Tibial nerve (tissue), 4 donors: Measurements from ENCODE around the gene ACADS. TPM values are rescaled to one million over a fixed set of nuclear protein-coding genes. Genes with fewer than 3 reads are reported as not detected.

ENCODE experiments used
- DNase-seq, 2 donors: peaks; one replicate each; pipeline ENCODE4 v3.0.0-alpha.2; 2019; ENCODE audit warnings: low spot score in 2 of 2
- H3K27ac ChIP-seq, 4 donors: fragments of 200-600 bp; sonication (generic) in 3 of 4; one replicate each; pipeline ENCODE4 v1.5.1; 2017 to 2019; ENCODE audit warnings: mild to moderate bottlenecking in 1 of 4
- H3K27me3 ChIP-seq, 2 donors: fragments of 200-600 bp; sonication (generic) in 1 of 2; one replicate each; pipeline versions ENCODE4 v1.5.1 to v1.6.0; 2017 to 2019
- H3K36me3 ChIP-seq, 3 donors: fragments of 200-600 bp; sonication (generic); one replicate each; pipeline ENCODE4 v1.5.1; 2018 to 2019
- H3K4me1 ChIP-seq, 4 donors: fragments of 200-600 bp; sonication (generic) in 3 of 4; one replicate each; pipeline ENCODE4 v1.5.1; 2017 to 2019
- H3K4me3 ChIP-seq, 4 donors: fragments of 200-600 bp; sonication (generic) in 3 of 4; one replicate each; pipeline ENCODE4 v1.5.1; 2017 to 2019; ENCODE audit warnings: mild to moderate bottlenecking in 1 of 4, moderate library complexity in 1 of 4
- H3K9me3 ChIP-seq, 4 donors: fragments of 200-600 bp; sonication (generic) in 3 of 4; one replicate each; pipeline ENCODE4 v1.5.1; 2017 to 2019
- CTCF ChIP-seq, 5 experiments: fragments of 200-600 bp in 3 of 5; fragments of 450-650 bp in 2 of 5; sonication (generic) in 3 of 5; IDR thresholded peaks; one replicate each; pipeline ENCODE4 v1.5.1; 2016 to 2019; ENCODE audit warnings: antibody characterized with exemption in 5 of 5, mild to moderate bottlenecking in 3 of 5, moderate library complexity in 2 of 5
- EP300 ChIP-seq, 2 donors: sonication (generic); formaldehyde crosslinking; IDR thresholded peaks; one replicate each; pipeline ENCODE4 v1.6.1; 2017; ENCODE audit warnings: antibody characterized with exemption in 2 of 2, mild to moderate bottlenecking in 1 of 2
- POLR2A ChIP-seq, 2 donors: fragments of 450-650 bp; IDR thresholded peaks; one replicate each; pipeline ENCODE4 v1.6.1; 2017; ENCODE audit warnings: antibody characterized with exemption in 2 of 2, mild to moderate bottlenecking in 2 of 2, moderate library complexity in 2 of 2
- WGBS, 2 donors: methylation state at CpG; one replicate each; pipeline ENCODE4 v1.1.5; 2018; 5-methylcytosine and 5-hydroxymethylcytosine counted together
- total RNA-seq, 4 donors: library from RNA; depleted of rRNA; stranded (reverse); fragments of >200 nt; gene quantifications; one replicate each; pipeline ENCODE4 v1.1.0, GENCODE V29; 2016

Gene ACADS
- total RNA-seq, 4 donors from 2014 or later = 24.7 to 53.4 (median 34.3) TPM

- H3K4me3 ChIP-seq = no peak overlapping the region
- peak overlapping the region in 1 of 4 donors; percentile 16 for H3K27ac ChIP-seq
- no peaks in the 10 kb centered on the region for H3K27me3 ChIP-seq
- TF ChIP-seq EP300 (IDR thresholded peaks at IDR 0.05) (no peak), CTCF (IDR thresholded peaks at IDR 0.05) (no peak), POLR2A (IDR thresholded peaks at IDR 0.05) (no peak)
- H3K36me3 ChIP-seq = no peaks in the 10 kb centered on the region
- peaks cover 0 to 27% (median 26%) of the 10 kb centered on the region in 4 donors for H3K4me1 ChIP-seq
- 72 to 73% methylated on average over 8 of the region's 8 CpGs for WGBS, 2 donors
- H3K9me3 ChIP-seq = no peaks in the 10 kb centered on the region
- DNase-seq = no peak
Measured at GRCh38 chr12:120684523-120684932, 41.1 kb upstream of the ACADS start.

DNA sequence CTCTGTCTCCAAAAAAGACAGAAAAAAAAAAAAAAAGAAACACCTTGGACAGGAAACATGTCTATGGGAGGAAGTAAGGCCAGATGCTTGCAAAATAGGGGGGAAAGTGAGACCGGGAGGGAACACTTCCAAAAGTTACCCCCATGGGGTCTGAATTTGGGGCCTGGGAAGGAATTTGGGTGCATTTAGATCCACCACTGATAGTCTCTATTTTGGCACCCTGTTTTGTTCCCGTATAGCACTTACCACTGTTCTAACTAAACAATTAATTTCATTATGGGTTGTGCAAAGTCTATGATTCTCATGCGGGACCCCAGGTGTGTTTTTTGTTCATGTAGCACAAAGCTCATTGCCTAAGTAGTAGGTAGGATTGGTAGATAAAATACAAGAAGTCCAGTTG is 40.1 kb upstream of the ACADS start:
- no peak for DNase-seq
- 62 to 64% methylated on average over 3 of the region's 3 CpGs for WGBS, 2 donors
- Histone ChIP-seq H3K4me1 (peaks cover 0 to 37% (median 33%) of the 10 kb centered on the region in 4 donors), H3K4me3 (peak overlapping the region in 1 of 4 donors; percentile 80), H3K36me3 (no peaks in the 10 kb centered on the region), H3K27ac (peak overlapping the region in 3 of 4 donors; percentile 88 to 95 (median 93)), H3K9me3 (no peaks in the 10 kb centered on the region), H3K27me3 (no peaks in the 10 kb centered on the region)
- TF ChIP-seq EP300 (IDR thresholded peaks at IDR 0.05) = no peak
- no peak for TF ChIP-seq POLR2A (IDR thresholded peaks at IDR 0.05)
- no peak for TF ChIP-seq CTCF (IDR thresholded peaks at IDR 0.05)

- H3K4me3 ChIP-seq = peak overlapping the region; percentile 65 to 96 (median 88)
- TF ChIP-seq EP300 (IDR thresholded peaks at IDR 0.05) (peak in 1 of 2 donors; percentile 83), POLR2A (IDR thresholded peaks at IDR 0.05) (peak; percentile 18 to 39), CTCF (IDR thresholded peaks at IDR 0.05) (no peak)
Measured at GRCh38 chr12:120686151-120686689, 39.4 kb upstream of the ACADS start.

DNA sequence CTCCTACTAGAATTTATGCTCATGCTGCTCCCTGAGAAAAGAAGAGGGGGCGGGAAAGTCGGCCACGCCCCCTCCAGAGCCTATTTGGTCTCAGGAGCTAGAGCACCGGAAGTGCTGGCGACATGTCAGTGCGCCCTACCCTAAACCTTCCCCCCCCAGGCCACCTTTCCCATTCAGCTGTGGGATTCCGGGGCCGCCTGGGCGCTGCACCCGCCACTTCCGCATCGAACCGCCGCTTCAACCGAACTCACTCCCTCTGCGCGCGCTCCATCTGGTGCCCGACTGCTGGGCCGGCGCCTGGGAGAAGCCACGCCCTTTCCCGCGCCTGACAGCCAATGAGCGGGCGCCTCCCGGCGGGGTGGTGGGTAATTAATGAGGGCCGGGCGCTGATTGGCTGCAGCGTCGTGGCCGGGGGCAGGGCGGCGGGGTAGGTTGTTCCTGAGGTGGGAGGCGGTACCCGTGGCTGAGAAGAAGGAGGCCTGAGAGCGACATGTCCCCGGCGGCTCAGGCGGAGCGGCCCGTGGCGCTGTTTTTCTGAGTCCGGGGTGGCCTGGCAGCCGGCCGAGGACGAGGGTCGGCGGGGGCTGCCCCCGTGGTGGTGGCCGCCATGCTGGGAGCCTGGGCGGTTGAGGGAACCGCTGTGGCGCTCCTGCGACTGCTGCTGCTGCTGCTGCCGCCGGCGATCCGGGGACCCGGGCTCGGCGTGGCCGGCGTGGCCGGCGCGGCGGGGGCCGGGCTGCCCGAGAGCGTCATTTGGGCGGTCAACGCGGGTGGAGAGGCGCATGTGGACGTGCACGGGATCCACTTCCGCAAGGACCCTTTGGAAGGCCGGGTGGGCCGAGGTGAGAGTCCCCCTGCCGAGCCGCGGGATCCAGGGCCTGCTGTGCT is 38.7 kb upstream of the ACADS start, which contains the start of gene MLEC:
TSS of gene MLEC (plus strand) at position 460 of the 888 bp plus-strand sequence. CDS start at position 608, 148 bp downstream.
- Histone ChIP-seq H3K27ac (peak within 1 kb of the TSS; percentile 88 to 95 (median 91)), H3K4me1 (peaks cover 0 to 44% (median 37%) of the 10 kb centered on the region in 4 donors), H3K36me3 (no peaks in the 10 kb centered on the region), H3K27me3 (no peaks in the 10 kb centered on the region), H3K9me3 (no peaks in the 10 kb centered on the region), H3K4me3 (peak within 1 kb of the TSS; percentile 78 to 96 (median 88))
- peak; percentile 98 to 99 for DNase-seq
- peak in 4 of 5 experiments; percentile 15 to 53 (median 32) for TF ChIP-seq CTCF (IDR thresholded peaks at IDR 0.05)
- peak; percentile 19 to 89 for TF ChIP-seq EP300 (IDR thresholded peaks at IDR 0.05)
- peak; percentile 47 to 85 for TF ChIP-seq POLR2A (IDR thresholded peaks at IDR 0.05)
- 0 to 1% methylated on average over 49 to 50 of the region's 84 CpGs for WGBS, 2 donors

More at GRCh38 chr12:120686151-120686689, 39.4 kb upstream of the ACADS start:
- WGBS, 2 donors = 0 to 1% methylated on average over 33 to 45 of the region's 46 CpGs
- DNase-seq = peak; percentile 92
- no peaks in the 10 kb centered on the region for H3K9me3 ChIP-seq
- no peaks in the 10 kb centered on the region for H3K27me3 ChIP-seq
- H3K27ac ChIP-seq = peak overlapping the region; percentile 88 to 95 (median 91)
- peaks cover 0 to 43% (median 36%) of the 10 kb centered on the region in 4 donors for H3K4me1 ChIP-seq
- H3K36me3 ChIP-seq = no peaks in the 10 kb centered on the region
